GM12873 (cell line): ENCODE results near the gene PDCD5.

Source experiments
- CTCF ChIP-seq: IDR thresholded peaks from 2 replicates; pipeline ENCODE4 v1.5.1; 2012; ENCODE audit warnings: low read depth, mild to moderate bottlenecking, moderate library complexity, low read length, control low read depth; ENCODE audit not compliant: insufficient read depth; ENCODE audit errors: missing control alignments

Gene PDCD5, protein sequence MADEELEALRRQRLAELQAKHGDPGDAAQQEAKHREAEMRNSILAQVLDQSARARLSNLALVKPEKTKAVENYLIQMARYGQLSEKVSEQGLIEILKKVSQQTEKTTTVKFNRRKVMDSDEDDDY

DNA sequence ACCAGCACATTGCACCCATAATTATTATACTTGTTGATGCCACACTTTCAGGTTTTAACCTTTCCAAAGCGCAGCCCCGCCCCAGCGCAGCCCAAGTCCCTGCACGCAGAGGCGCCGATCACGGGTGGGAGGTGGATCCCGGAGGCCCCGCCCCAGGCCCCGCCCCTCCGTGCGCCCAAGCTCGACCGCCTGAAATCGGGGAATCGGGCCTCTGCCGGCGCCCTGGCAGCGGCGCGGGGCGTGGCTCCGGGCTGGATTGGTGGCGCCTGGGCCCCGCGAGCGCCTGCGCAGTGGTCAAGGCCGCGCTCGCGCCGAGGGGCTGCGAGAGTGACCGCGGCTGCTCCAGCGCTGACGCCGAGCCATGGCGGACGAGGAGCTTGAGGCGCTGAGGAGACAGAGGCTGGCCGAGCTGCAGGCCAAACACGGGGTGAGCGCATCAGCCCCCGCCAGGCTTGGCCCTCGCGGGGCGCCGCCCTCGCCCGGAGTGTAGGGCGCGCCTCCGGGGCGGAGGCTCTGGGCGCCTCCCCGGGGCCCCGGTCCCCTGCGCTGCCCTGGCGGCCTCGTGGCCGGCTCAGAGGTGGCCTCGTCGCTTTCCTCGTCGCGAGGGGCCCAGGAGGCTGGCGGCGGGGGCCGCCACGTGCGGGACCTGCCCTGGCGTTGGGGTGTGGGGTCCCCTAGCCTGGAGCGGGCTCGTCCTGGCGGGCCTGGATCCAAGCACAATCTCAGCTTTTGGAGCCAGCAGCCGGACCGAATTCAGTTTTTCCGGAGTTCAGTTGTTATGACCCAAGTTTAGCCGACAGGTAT is at the start of gene PDCD5:
PDCD5 (plus strand) TSS at position 290 of the 804 bp plus-strand sequence; CDS start at position 362, 72 bp downstream.
- TF ChIP-seq CTCF: no peak

DNA sequence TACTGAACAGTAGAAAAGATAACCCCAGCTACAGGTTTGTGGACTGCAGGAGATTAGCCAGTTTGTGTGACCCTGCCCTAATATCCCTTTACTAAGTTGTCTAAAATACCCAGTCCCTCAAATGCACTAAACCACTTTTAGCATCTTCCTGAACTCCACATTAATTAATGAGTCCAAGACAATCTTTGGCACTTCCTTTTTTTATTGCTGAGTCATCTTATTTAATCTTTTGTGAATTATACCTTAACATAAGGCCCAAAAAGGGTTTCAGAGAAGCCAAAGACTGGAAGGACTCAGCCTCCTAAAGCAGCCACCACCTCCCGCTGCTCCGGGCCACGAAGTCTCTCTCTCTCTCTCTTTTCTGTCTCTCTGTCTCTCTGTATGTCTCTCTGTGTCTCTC is 48.8 kb upstream of the PDCD5 start:
- TF ChIP-seq CTCF: no peak

DNA sequence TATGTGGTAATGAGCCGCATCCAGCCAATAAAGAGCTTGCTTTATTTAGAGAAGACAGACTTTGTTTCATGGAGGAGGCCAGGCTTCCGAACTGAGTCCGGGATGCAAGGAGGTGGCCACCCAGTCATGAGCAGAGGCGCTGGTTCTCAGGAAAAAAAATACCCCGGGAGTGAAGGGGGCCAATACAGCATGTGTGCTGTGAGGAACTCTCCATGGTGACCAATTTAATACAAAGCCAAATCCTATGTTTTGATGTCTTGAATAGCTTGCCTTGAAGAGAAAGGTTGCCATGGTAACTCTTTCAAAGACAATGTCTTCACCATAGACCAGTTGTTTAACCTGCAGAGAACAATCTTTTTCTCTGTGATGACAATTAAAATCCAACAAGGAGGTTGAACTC is 43.4 kb upstream of the PDCD5 start:
- TF ChIP-seq CTCF: no peak

- TF ChIP-seq CTCF: no peak
Measured at GRCh38 chr19:32539240-32539916, 41.6 kb upstream of the PDCD5 start.

- no peak for TF ChIP-seq CTCF
Measured at GRCh38 chr19:32540621-32541020, 40.4 kb upstream of the PDCD5 start.

DNA sequence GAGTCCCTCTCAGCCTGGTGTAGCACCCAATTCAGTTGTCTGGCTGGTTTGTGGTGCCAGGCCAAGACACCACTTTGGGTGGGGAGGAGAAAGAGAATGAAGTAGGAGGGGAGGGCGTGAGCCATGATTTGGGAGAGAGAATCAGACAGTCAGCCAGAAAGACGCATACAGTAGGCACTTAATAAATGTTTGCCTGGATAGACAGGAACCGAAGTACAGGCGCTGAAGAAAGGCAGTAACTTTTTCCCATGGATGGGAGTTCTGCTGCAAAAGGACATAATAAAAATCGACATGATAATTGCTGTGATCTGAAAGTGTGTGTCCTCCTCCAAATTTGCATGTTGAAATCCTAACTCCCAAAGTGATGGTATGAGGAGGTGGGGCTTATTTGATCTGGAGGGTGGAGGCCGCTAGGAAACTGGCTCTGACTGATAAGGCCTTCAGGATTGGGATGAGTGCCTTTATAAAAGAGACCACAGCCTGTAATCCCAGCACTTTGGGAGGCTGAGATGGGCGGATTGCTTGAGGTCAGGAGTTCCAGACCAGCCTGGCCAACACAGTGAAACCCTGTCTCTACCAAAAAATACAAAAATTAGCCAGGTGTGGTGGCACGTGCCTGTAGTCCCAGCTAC is 38.4 kb upstream of the PDCD5 start:
- TF ChIP-seq CTCF: no peak

DNA sequence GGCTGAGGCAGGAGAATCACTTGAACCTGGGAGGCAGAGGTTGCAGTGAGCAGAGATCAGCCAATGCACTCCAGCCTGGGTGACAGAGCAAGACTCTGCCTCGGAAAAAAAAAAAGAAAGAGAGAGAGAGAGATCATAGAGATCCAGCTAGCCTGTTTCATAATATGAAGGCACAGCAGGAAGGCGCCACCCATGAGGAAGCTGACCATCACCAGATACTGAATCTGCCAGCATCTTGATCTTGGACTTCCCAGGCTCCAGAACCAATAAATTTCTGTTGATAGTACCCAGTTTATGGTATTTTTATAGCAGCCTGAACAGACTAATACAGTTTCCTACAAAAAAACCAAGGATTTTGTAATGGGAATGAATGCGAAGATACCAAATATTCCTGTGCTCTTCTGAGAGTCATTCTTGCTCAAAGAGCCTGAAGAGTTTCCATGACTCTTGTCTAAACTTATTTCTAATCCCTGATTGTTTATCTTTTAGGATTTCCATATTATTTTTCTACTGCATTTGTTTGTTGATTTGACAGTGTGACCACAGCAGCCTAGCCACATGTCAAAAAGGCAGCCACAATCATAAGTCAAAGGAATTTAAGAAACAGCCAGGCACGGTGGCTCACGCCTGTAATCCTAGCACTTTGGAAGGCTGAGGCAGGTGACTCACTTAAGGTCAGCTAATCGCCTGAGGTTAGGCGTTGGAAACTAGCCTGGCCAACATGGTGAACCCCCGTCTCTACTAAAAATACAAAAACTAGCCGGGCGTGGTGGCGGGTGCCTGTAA is 37.7 kb upstream of the PDCD5 start:
- TF ChIP-seq CTCF: no peak
